ENCODE measurements around the gene BNIP3.

DNA sequence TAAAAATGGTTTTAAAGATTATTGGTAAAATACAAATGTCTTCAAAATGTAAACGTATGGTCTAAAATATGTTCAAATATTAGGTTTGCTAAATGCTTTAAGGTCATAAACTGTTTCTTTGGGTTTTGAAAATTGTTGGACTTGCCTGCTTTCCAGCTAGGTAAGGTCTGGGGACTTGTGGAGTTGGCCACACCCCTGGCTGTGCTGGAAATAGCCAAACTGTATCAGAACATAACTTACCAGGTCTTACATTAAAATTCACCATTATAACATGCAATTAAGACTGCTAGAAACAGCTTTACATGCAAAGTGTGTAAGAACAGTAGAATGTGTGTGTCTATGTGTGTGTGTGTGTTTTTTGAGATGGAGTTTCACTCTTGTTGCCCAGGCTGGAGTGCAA lies 29.7 kb upstream of the BNIP3 start:
- TF ChIP-seq, protein P1, sequence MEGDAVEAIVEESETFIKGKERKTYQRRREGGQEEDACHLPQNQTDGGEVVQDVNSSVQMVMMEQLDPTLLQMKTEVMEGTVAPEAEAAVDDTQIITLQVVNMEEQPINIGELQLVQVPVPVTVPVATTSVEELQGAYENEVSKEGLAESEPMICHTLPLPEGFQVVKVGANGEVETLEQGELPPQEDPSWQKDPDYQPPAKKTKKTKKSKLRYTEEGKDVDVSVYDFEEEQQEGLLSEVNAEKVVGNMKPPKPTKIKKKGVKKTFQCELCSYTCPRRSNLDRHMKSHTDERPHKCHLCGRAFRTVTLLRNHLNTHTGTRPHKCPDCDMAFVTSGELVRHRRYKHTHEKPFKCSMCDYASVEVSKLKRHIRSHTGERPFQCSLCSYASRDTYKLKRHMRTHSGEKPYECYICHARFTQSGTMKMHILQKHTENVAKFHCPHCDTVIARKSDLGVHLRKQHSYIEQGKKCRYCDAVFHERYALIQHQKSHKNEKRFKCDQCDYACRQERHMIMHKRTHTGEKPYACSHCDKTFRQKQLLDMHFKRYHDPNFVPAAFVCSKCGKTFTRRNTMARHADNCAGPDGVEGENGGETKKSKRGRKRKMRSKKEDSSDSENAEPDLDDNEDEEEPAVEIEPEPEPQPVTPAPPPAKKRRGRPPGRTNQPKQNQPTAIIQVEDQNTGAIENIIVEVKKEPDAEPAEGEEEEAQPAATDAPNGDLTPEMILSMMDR (IDR thresholded peaks at IDR 0.05) = no peak
- TF ChIP-seq POLR2A (IDR thresholded peaks at IDR 0.05) = no peak

Data from uterus (tissue), 2 donors.